Activated naive CD8-positive, alpha-beta T cell treated with anti-CD3 and anti-CD28 coated beads, Interleukin-2, amount 50 U/mL, for 24 hours (primary cell): Measurements from ENCODE around the gene AMELX.

Experiments
- ATAC-seq: fragments of 150-1000 bp; cut with Tn5 transposase; one replicate; pipeline ENCODE4 v1.10.0; 2021
- DNase-seq: peaks from one replicate; pipeline ENCODE4 v3.0.0; 2021
- H3K27ac Mint-ChIP-seq: one replicate; pipeline ENCODE4 v1.8.0; 2021; ENCODE audit warnings: mild to moderate bottlenecking, mixed read lengths
- H3K27me3 Mint-ChIP-seq: one replicate; pipeline ENCODE4 v1.8.0; 2021; ENCODE audit warnings: mixed read lengths
- H3K36me3 Mint-ChIP-seq: one replicate; pipeline ENCODE4 v1.8.0; 2021; ENCODE audit warnings: low read depth, mixed read lengths
- H3K4me1 Mint-ChIP-seq: one replicate; pipeline ENCODE4 v1.8.0; 2021; ENCODE audit warnings: mixed read lengths
- H3K4me3 Mint-ChIP-seq: one replicate; pipeline ENCODE4 v1.8.0; 2021; ENCODE audit warnings: mild to moderate bottlenecking, moderate library complexity, mixed read lengths
- H3K9me3 Mint-ChIP-seq: one replicate; pipeline ENCODE4 v1.8.0; 2021; ENCODE audit warnings: mixed read lengths

AMELX gene

GRCh38 chrX:11282043-11282442 is 11.2 kb upstream of the AMELX start:
- no peaks in the 10 kb centered on the region for H3K27me3 Mint-ChIP-seq
- ATAC-seq: no peak
- H3K36me3 Mint-ChIP-seq: no peaks in the 10 kb centered on the region
- H3K4me1 Mint-ChIP-seq: no peaks in the 10 kb centered on the region
- DNase-seq: no peak
- H3K4me3 Mint-ChIP-seq: no peak overlapping the region
- no peaks in the 10 kb centered on the region for H3K9me3 Mint-ChIP-seq
- no peak overlapping the region for H3K27ac Mint-ChIP-seq

- Mint-ChIP-seq H3K9me3 (no peaks in the 10 kb centered on the region), H3K4me1 (no peaks in the 10 kb centered on the region), H3K27ac (no peak overlapping the region), H3K36me3 (no peaks in the 10 kb centered on the region), H3K4me3 (no peak overlapping the region), H3K27me3 (no peaks in the 10 kb centered on the region)
- no peak for ATAC-seq
- no peak for DNase-seq
Observed at GRCh38 chrX:11285651-11286050, 7.6 kb upstream of the AMELX start.

GRCh38 chrX:11287505-11287904 is 5.7 kb upstream of the AMELX start:
- no peaks in the 10 kb centered on the region for H3K4me1 Mint-ChIP-seq
- no peaks in the 10 kb centered on the region for H3K27me3 Mint-ChIP-seq
- ATAC-seq: no peak
- H3K4me3 Mint-ChIP-seq: no peak overlapping the region
- no peaks in the 10 kb centered on the region for H3K36me3 Mint-ChIP-seq
- no peak for DNase-seq
- no peak overlapping the region for H3K27ac Mint-ChIP-seq
- H3K9me3 Mint-ChIP-seq: no peaks in the 10 kb centered on the region

GRCh38 chrX:11290416-11291102 is 2.7 kb upstream of the AMELX start:
- ATAC-seq (no peak), DNase-seq (no peak)
- Mint-ChIP-seq H3K36me3 (no peaks in the 10 kb centered on the region), H3K27me3 (no peaks in the 10 kb centered on the region), H3K27ac (no peak overlapping the region), H3K4me3 (no peak overlapping the region), H3K9me3 (no peaks in the 10 kb centered on the region), H3K4me1 (no peaks in the 10 kb centered on the region)

- no peaks in the 10 kb centered on the region for H3K27me3 Mint-ChIP-seq
- DNase-seq (no peak), ATAC-seq (no peak)
- H3K9me3 Mint-ChIP-seq: no peaks in the 10 kb centered on the region
- H3K36me3 Mint-ChIP-seq: no peaks in the 10 kb centered on the region
- no peaks in the 10 kb centered on the region for H3K4me1 Mint-ChIP-seq
- H3K4me3 Mint-ChIP-seq: no peak overlapping the region
- H3K27ac Mint-ChIP-seq: no peak overlapping the region
Observed at GRCh38 chrX:11296051-11296450, 2.8 kb downstream of the AMELX start.

- Mint-ChIP-seq H3K27me3 (no peaks in the 10 kb centered on the region), H3K4me1 (no peaks in the 10 kb centered on the region), H3K4me3 (no peak overlapping the region), H3K27ac (no peak overlapping the region), H3K9me3 (no peaks in the 10 kb centered on the region), H3K36me3 (no peaks in the 10 kb centered on the region)
- no peak for ATAC-seq
- no peak for DNase-seq
Observed at GRCh38 chrX:11298600-11298999, 5.4 kb downstream of the AMELX start.

GRCh38 chrX:11304829-11305228 is 11.6 kb downstream of the AMELX start:
- H3K9me3 Mint-ChIP-seq: no peaks in the 10 kb centered on the region
- no peak for DNase-seq
- no peaks in the 10 kb centered on the region for H3K4me1 Mint-ChIP-seq
- H3K27ac Mint-ChIP-seq: no peak overlapping the region
- no peaks in the 10 kb centered on the region for H3K36me3 Mint-ChIP-seq
- no peaks in the 10 kb centered on the region for H3K27me3 Mint-ChIP-seq
- no peak overlapping the region for H3K4me3 Mint-ChIP-seq
- no peak for ATAC-seq

- H3K27ac Mint-ChIP-seq: no peak overlapping the region
- H3K36me3 Mint-ChIP-seq: no peaks in the 10 kb centered on the region
- H3K27me3 Mint-ChIP-seq: no peaks in the 10 kb centered on the region
- no peak for ATAC-seq
- H3K4me3 Mint-ChIP-seq: no peak overlapping the region
- H3K9me3 Mint-ChIP-seq: no peaks in the 10 kb centered on the region
- no peaks in the 10 kb centered on the region for H3K4me1 Mint-ChIP-seq
- no peak for DNase-seq
Observed at GRCh38 chrX:11305641-11306040, 12.4 kb downstream of the AMELX start.

- no peaks in the 10 kb centered on the region for H3K4me1 Mint-ChIP-seq
- no peak overlapping the region for H3K4me3 Mint-ChIP-seq
- no peaks in the 10 kb centered on the region for H3K36me3 Mint-ChIP-seq
- H3K27ac Mint-ChIP-seq: no peak overlapping the region
- ATAC-seq (no peak), DNase-seq (no peak)
- H3K27me3 Mint-ChIP-seq: no peaks in the 10 kb centered on the region
- H3K9me3 Mint-ChIP-seq: no peaks in the 10 kb centered on the region
Observed at GRCh38 chrX:11309220-11309619, 16.0 kb downstream of the AMELX start.

- no peak for DNase-seq
- H3K9me3 Mint-ChIP-seq: no peaks in the 10 kb centered on the region
- H3K4me3 Mint-ChIP-seq: no peak overlapping the region
- H3K36me3 Mint-ChIP-seq: no peaks in the 10 kb centered on the region
- no peak for ATAC-seq
- H3K27me3 Mint-ChIP-seq: no peaks in the 10 kb centered on the region
- H3K27ac Mint-ChIP-seq: no peak overlapping the region
- H3K4me1 Mint-ChIP-seq: no peaks in the 10 kb centered on the region
Observed at GRCh38 chrX:11311706-11312105, 18.5 kb downstream of the AMELX start.

- Mint-ChIP-seq H3K9me3 (no peaks in the 10 kb centered on the region), H3K4me1 (no peaks in the 10 kb centered on the region), H3K4me3 (no peak overlapping the region), H3K36me3 (no peaks in the 10 kb centered on the region), H3K27me3 (no peaks in the 10 kb centered on the region), H3K27ac (no peak overlapping the region)
- DNase-seq (no peak), ATAC-seq (no peak)
Observed at GRCh38 chrX:11319806-11320520, 26.8 kb downstream of the AMELX start.

GRCh38 chrX:11321986-11322385 is 28.8 kb downstream of the AMELX start:
- DNase-seq: no peak
- Mint-ChIP-seq H3K9me3 (no peaks in the 10 kb centered on the region), H3K4me1 (no peaks in the 10 kb centered on the region), H3K27me3 (no peaks in the 10 kb centered on the region), H3K4me3 (no peak overlapping the region), H3K36me3 (no peaks in the 10 kb centered on the region), H3K27ac (no peak overlapping the region)
- no peak for ATAC-seq

- Mint-ChIP-seq H3K4me3 (no peak overlapping the region), H3K4me1 (no peaks in the 10 kb centered on the region), H3K27me3 (no peaks in the 10 kb centered on the region), H3K9me3 (no peaks in the 10 kb centered on the region), H3K36me3 (no peaks in the 10 kb centered on the region), H3K27ac (no peak overlapping the region)
- ATAC-seq: no peak
- no peak for DNase-seq
Observed at GRCh38 chrX:11328134-11328533, 34.9 kb downstream of the AMELX start.

- Mint-ChIP-seq H3K27me3 (no peaks in the 10 kb centered on the region), H3K4me3 (no peak overlapping the region), H3K27ac (no peak overlapping the region), H3K4me1 (no peaks in the 10 kb centered on the region), H3K36me3 (no peaks in the 10 kb centered on the region), H3K9me3 (no peaks in the 10 kb centered on the region)
- no peak for ATAC-seq
- no peak for DNase-seq
Observed at GRCh38 chrX:11329021-11329420, 35.8 kb downstream of the AMELX start.

- no peak overlapping the region for H3K27ac Mint-ChIP-seq
- no peaks in the 10 kb centered on the region for H3K27me3 Mint-ChIP-seq
- no peak overlapping the region for H3K4me3 Mint-ChIP-seq
- ATAC-seq (no peak), DNase-seq (no peak)
- no peaks in the 10 kb centered on the region for H3K4me1 Mint-ChIP-seq
- no peaks in the 10 kb centered on the region for H3K36me3 Mint-ChIP-seq
- H3K9me3 Mint-ChIP-seq: no peaks in the 10 kb centered on the region
Observed at GRCh38 chrX:11331788-11332187, 38.6 kb downstream of the AMELX start.
